Body of pancreas (tissue), 4 donors: ENCODE measurements around the gene THRA.

Experiments
- CTCF ChIP-seq, 7 experiments: fragments of 450-650 bp in 4 of 7; fragments of 200-600 bp in 3 of 7; sonication (generic) in 3 of 7; IDR thresholded peaks; one replicate each; pipeline ENCODE4 v1.5.1; 2016 to 2019; ENCODE audit warnings: antibody characterized with exemption in 7 of 7
- POLR2A ChIP-seq, 3 donors: fragments of 450-650 bp; IDR thresholded peaks; one replicate each; pipeline ENCODE4 v1.6.1; 2016; ENCODE audit warnings: antibody characterized with exemption in 3 of 3, mild to moderate bottlenecking in 2 of 3

GRCh38 chr17:40056379-40057015 lies 6.3 kb upstream of the THRA start:
- TF ChIP-seq CTCF (IDR thresholded peaks at IDR 0.05) (no peak), POLR2A (IDR thresholded peaks at IDR 0.05) (no peak)
